Fibroblast of skin of left biceps (primary cell): ENCODE results near the gene ANKRD12.

ENCODE experiments used
- DNase-seq, 2 experiments: peaks; one replicate each; pipeline ENCODE4 v3.0.0-alpha.2; 2013; ENCODE audit warnings: low read depth in 2 of 2

ANKRD12 gene

GRCh38 chr18:9184998-9185613 lies 48.5 kb downstream of the ANKRD12 start:
- DNase-seq = no peak

- DNase-seq = no peak
Measured at GRCh38 chr18:9188359-9189231, 52.0 kb downstream of the ANKRD12 start.

- no peak for DNase-seq
Measured at GRCh38 chr18:9189491-9189890, 52.9 kb downstream of the ANKRD12 start.

- no peak for DNase-seq
Measured at GRCh38 chr18:9191658-9192256, 55.2 kb downstream of the ANKRD12 start.

GRCh38 chr18:9193031-9193430 lies 56.5 kb downstream of the ANKRD12 start:
- DNase-seq = no peak

- no peak for DNase-seq
Measured at GRCh38 chr18:9196568-9196967, 60.0 kb downstream of the ANKRD12 start.

GRCh38 chr18:9199681-9200080 lies 63.1 kb downstream of the ANKRD12 start:
- no peak for DNase-seq

GRCh38 chr18:9201224-9201623 lies 64.6 kb downstream of the ANKRD12 start:
- DNase-seq = no peak

GRCh38 chr18:9204659-9205058 lies 68.1 kb downstream of the ANKRD12 start:
- DNase-seq = no peak

- no peak for DNase-seq
Measured at GRCh38 chr18:9206421-9206820, 69.8 kb downstream of the ANKRD12 start.

GRCh38 chr18:9209279-9209678 lies 72.7 kb downstream of the ANKRD12 start:
- DNase-seq = peak in 1 of 2 experiments; percentile 12

- no peak for DNase-seq
Measured at GRCh38 chr18:9210966-9211365, 74.4 kb downstream of the ANKRD12 start.

GRCh38 chr18:9211955-9212354 lies 75.4 kb downstream of the ANKRD12 start:
- DNase-seq = no peak

- DNase-seq = no peak
Measured at GRCh38 chr18:9215221-9215933, 78.8 kb downstream of the ANKRD12 start.

- no peak for DNase-seq
Measured at GRCh38 chr18:9216459-9216858, 79.9 kb downstream of the ANKRD12 start.

GRCh38 chr18:9217743-9218451 lies 81.3 kb downstream of the ANKRD12 start:
- no peak for DNase-seq

- DNase-seq = no peak
Measured at GRCh38 chr18:9221040-9221439, 84.5 kb downstream of the ANKRD12 start.

GRCh38 chr18:9221661-9222060 lies 85.1 kb downstream of the ANKRD12 start:
- DNase-seq = no peak

- DNase-seq = no peak
Measured at GRCh38 chr18:9223356-9223755, 86.8 kb downstream of the ANKRD12 start.

GRCh38 chr18:9226463-9226862 lies 89.9 kb downstream of the ANKRD12 start:
- DNase-seq = no peak

GRCh38 chr18:9231852-9232486 lies 95.4 kb downstream of the ANKRD12 start:
- DNase-seq = no peak
